Measurements from ENCODE around the gene SLC25A45.
"Not testable (repeated sequence)": the region's sequence is repeated elsewhere in the genome, so short reads cannot be mapped to it uniquely, and the experiment has no call there.

The SLC25A45 gene

GRCh38 chr11:65421794-65422632, 39.6 kb upstream of the SLC25A45 start:
- peak; percentile 91 for DNase-seq (ENCODE audit: low spot score)

GRCh38 chr11:65420979-65421793, 38.7 kb upstream of the SLC25A45 start:
- DNase-seq (ENCODE audit: low spot score) = peak; percentile 94

GRCh38 chr11:65420506-65420905, 38.1 kb upstream of the SLC25A45 start:
- DNase-seq (ENCODE audit: low spot score) = no peak

GRCh38 chr11:65419772-65420481, 37.5 kb upstream of the SLC25A45 start:
- peak; percentile 94 for DNase-seq (ENCODE audit: low spot score)

GRCh38 chr11:65419460-65419771, 37.0 kb upstream of the SLC25A45 start:
- no peak for DNase-seq (ENCODE audit: low spot score)

- DNase-seq (ENCODE audit: low spot score) = peak; percentile 95
Observed at GRCh38 chr11:65418681-65419459, 36.4 kb upstream of the SLC25A45 start.

- no peak for DNase-seq (ENCODE audit: low spot score)
Observed at GRCh38 chr11:65418431-65418680, 35.9 kb upstream of the SLC25A45 start.

GRCh38 chr11:65417702-65418430, 35.4 kb upstream of the SLC25A45 start:
- no peak for DNase-seq (ENCODE audit: low spot score)

GRCh38 chr11:65416841-65417701, 34.6 kb upstream of the SLC25A45 start:
- DNase-seq (ENCODE audit: low spot score) = peak; percentile 39

GRCh38 chr11:65416341-65416824, 33.9 kb upstream of the SLC25A45 start:
- DNase-seq (ENCODE audit: low spot score) = peak; percentile 95

GRCh38 chr11:65415499-65416340, 33.3 kb upstream of the SLC25A45 start:
- DNase-seq (ENCODE audit: low spot score) = no peak

GRCh38 chr11:65414776-65415498, 32.5 kb upstream of the SLC25A45 start:
- DNase-seq (ENCODE audit: low spot score) = peak; percentile 39

- DNase-seq (ENCODE audit: low spot score) = not testable (repeated sequence)
Observed at GRCh38 chr11:65413077-65413664, 30.7 kb upstream of the SLC25A45 start.

GRCh38 chr11:65412271-65413076, 30.0 kb upstream of the SLC25A45 start:
- DNase-seq (ENCODE audit: low spot score) = no peak

- no peak for DNase-seq (ENCODE audit: low spot score)
Observed at GRCh38 chr11:65411681-65412070, 29.2 kb upstream of the SLC25A45 start.

- DNase-seq (ENCODE audit: low spot score) = no peak
Observed at GRCh38 chr11:65410936-65411680, 28.7 kb upstream of the SLC25A45 start.

All from Ammon's horn (tissue), 1 donor.